Measurements from ENCODE around the gene RBM20. TPM values are rescaled to one million over a fixed set of nuclear protein-coding genes. Genes with fewer than 3 reads are reported as not detected.
A peak's percentile ranks its signal among the peaks of the same experiment; 100 is the strongest.
"Not testable (repeated sequence)": the region's sequence is repeated elsewhere in the genome, so short reads cannot be mapped to it uniquely, and the experiment has no call there.

Gene RBM20
- total RNA-seq, 1 donor = under 0.01 TPM

GRCh38 chr10:110699859-110700468, 55.8 kb downstream of the RBM20 start:
- DNase-seq (ENCODE audit: low read depth in 2 of 3, low spot score in 2 of 3) = no peak

GRCh38 chr10:110700947-110701616, 56.9 kb downstream of the RBM20 start:
- no peak for DNase-seq (ENCODE audit: low read depth in 2 of 3, low spot score in 2 of 3)

GRCh38 chr10:110701617-110701971, 57.5 kb downstream of the RBM20 start:
- no peak for DNase-seq (ENCODE audit: low read depth in 2 of 3, low spot score in 2 of 3)

- DNase-seq (ENCODE audit: low read depth in 2 of 3, low spot score in 2 of 3) = no peak
Observed at GRCh38 chr10:110704070-110704469, 59.9 kb downstream of the RBM20 start.

- no peak for DNase-seq (ENCODE audit: low read depth in 2 of 3, low spot score in 2 of 3)
Observed at GRCh38 chr10:110704906-110705476, 60.9 kb downstream of the RBM20 start.

- DNase-seq (ENCODE audit: low read depth in 2 of 3, low spot score in 2 of 3) = not testable (repeated sequence)
Observed at GRCh38 chr10:110705596-110705995, 61.5 kb downstream of the RBM20 start.

- DNase-seq (ENCODE audit: low read depth in 2 of 3, low spot score in 2 of 3) = no peak
Observed at GRCh38 chr10:110706690-110707098, 62.6 kb downstream of the RBM20 start.

GRCh38 chr10:110708776-110709443, 64.8 kb downstream of the RBM20 start:
- DNase-seq (ENCODE audit: low read depth in 2 of 3, low spot score in 2 of 3) = no peak

GRCh38 chr10:110709444-110709828, 65.3 kb downstream of the RBM20 start:
- DNase-seq (ENCODE audit: low read depth in 2 of 3, low spot score in 2 of 3) = no peak

- DNase-seq (ENCODE audit: low read depth in 2 of 3, low spot score in 2 of 3) = no peak
Observed at GRCh38 chr10:110709964-110710587, 65.9 kb downstream of the RBM20 start.

GRCh38 chr10:110710621-110711020, 66.5 kb downstream of the RBM20 start:
- DNase-seq (ENCODE audit: low read depth in 2 of 3, low spot score in 2 of 3) = no peak

- DNase-seq (ENCODE audit: low read depth in 2 of 3, low spot score in 2 of 3) = no peak
Observed at GRCh38 chr10:110711382-110711781, 67.2 kb downstream of the RBM20 start.

GRCh38 chr10:110714356-110714755, 70.2 kb downstream of the RBM20 start:
- DNase-seq (ENCODE audit: low read depth in 2 of 3, low spot score in 2 of 3) = no peak

GRCh38 chr10:110717781-110718589, 73.8 kb downstream of the RBM20 start:
- peak in 2 of 3 donors; percentile 50 to 85 for DNase-seq (ENCODE audit: low read depth in 2 of 3, low spot score in 2 of 3)

GRCh38 chr10:110721406-110722038, 77.4 kb downstream of the RBM20 start:
- DNase-seq (ENCODE audit: low read depth in 2 of 3, low spot score in 2 of 3) = no peak

GRCh38 chr10:110723224-110723891, 79.2 kb downstream of the RBM20 start:
- DNase-seq (ENCODE audit: low read depth in 2 of 3, low spot score in 2 of 3) = no peak

GRCh38 chr10:110724116-110724921, 80.2 kb downstream of the RBM20 start:
- DNase-seq (ENCODE audit: low read depth in 2 of 3, low spot score in 2 of 3) = no peak

GRCh38 chr10:110724937-110725336, 80.8 kb downstream of the RBM20 start:
- DNase-seq (ENCODE audit: low read depth in 2 of 3, low spot score in 2 of 3) = no peak

Measured in hematopoietic multipotent progenitor cell (in vitro differentiated cells).